Activated T-cell treated with anti-CD3 and anti-CD28 coated beads for 48 hours (primary cell): Measurements from ENCODE around the gene FAM89A.
A peak's percentile ranks its signal among the peaks of the same experiment; 100 is the strongest.

Experiments
- DNase-seq: peaks from one replicate; pipeline ENCODE4 v3.0.0-alpha.2; 2020; ENCODE audit warnings: low read depth

Gene FAM89A

DNA sequence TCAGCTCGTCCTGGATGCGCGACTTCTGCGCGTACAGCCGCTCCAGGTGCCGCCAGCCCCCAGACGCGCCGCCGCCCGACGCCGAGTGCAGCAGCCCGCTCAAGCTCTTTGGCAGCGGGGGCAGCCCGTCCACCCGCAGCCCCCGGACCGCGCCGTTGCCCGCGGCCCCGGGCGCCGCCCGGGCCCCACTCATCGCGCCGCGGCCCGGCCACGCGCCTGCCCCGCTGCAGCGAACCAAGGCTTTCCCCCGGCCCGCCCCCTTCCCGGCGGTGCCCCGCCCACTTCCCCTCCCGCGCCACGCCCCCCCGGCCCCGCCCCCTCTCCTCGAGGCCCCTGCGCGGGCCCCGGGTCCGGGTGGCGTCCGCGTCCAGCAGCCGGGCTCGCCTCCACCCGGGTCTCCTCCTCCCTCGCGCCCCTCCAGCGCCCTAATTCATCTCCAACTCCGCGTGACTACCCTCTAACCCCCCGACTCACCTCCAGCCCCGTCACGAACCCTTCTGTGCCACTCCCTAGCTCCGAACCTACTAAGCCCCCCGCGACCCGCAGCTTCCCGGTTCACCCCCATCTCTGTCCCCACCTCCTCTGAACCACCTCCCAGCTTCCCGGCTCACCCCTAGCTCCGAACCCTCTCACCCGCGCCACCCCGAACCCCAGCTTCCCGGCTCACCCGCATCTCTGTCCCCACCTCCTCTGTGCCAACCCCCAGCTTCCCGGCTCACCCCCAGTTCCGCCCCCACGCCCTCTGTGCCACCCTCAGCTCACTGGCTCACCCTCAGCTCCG, at the start of gene FAM89A:
FAM89A (minus strand) TSS at position 236 of the 781 bp plus-strand sequence; CDS start at position 193, 43 bp downstream.
- peak; percentile 63 for DNase-seq

DNA sequence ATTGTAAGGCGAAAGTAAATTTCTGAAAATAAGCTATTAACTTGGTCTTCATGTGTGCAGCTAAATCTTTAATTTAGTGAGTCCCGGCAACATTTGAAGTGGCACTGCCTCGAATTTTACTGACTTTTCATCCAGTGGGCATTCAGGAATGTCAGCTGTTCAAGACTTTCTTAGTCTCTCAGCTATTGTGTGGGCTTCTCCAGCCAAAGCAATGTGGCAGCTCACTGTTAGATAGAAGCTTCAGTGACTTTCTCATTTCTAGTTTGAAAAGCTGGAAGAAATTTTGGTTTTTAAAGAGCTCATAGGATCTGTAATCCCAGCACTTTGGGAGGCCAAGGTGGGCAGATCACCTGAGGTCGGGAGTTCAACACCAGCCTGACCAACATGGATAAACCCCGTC, 44.3 kb upstream of the FAM89A start:
- no peak for DNase-seq

DNA sequence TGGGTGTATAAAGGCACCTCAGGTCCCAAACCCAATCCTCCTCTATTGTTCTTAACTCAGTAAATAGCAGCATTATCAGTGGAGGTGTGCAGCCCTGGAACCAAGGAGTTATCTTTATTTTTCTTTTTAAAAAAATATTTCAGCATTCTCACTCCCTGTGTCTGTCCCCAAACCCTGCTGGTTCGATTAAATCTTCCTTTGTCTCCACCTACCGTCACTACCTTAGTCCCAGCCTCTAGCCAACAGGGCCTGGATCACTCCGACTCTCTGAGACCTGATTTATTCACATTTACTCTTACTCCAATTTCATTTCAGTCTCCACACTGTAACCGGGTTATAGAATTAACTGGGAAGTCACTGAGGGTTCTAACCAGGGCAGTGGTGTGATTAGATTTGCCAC, 39.1 kb upstream of the FAM89A start:
- no peak for DNase-seq

DNA sequence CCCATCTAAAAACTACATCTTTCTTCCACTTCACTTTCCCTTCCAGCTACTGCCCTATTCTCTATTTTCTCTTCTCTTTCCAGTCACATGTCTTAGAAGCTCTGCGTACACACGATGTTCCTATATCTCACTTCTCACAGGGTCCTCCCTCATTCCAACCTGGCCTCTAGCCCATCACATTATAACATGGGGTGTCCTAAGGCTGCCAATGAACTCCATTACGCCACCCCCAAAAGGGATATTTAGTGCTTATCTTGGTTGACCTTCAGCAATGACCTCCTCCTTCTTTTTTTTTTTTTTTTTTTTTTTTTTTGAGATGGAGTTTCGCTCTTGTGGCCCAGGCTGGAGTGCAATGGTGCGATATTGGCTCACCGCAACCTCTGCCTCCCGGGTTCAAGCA, 38.2 kb upstream of the FAM89A start:
- DNase-seq: no peak

DNA sequence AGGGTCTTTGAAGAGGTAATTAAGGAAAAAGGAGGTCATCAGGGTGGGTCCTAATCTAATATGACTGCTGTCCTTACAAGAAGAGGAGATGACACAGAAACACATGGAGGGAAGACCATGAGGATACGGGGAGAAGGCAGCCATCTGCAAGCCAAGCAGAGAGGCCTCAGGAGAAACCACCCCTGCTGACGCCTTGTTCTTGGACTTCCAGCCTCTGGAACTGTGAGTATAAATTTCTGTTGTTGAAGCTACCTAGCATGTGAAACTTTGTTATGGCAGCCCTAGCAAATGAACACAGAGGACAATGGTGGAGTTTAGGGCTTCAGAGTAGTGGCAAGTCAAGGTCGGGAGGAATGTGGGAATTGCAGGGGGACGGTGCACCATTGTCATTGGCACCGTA, 36.7 kb upstream of the FAM89A start:
- DNase-seq: no peak

DNA sequence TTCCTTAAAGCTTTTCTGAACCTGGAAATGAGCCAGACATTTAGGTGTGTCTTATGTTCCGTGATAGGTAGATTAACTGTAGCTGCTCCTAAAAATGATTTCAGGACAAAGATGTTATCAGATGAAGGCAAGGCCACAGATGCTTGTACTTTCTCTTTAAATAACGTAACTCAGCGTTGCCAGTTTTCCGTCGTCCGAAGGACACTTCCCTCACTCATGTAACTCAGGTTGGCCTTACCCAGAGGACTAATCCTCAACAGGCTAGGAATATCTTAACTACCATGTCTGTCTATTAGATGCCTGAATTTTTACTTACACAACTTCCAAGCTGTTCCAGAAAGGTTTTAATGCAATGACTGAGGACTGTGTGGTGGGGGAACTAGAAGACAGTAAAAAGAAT, 35.4 kb upstream of the FAM89A start:
- no peak for DNase-seq

DNA sequence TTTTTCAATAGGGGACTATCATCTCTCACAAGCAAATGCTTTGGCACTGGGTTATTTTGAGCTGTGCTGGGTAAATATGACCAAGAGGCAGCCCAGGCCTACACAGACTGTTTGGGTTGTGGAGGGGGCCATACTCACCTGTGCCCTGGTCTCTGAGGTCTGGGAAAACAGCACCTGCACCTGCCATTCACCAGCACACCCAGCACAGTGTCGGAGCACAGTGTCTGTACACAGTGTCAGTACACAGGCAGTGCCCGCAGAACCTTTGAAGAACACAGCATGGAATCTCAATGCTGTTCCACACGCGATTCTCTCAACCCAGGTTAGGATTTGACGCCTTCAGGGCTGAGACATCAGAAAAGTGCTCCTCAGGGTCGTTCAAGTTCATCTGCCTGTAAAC, 35.0 kb upstream of the FAM89A start:
- no peak for DNase-seq

DNA sequence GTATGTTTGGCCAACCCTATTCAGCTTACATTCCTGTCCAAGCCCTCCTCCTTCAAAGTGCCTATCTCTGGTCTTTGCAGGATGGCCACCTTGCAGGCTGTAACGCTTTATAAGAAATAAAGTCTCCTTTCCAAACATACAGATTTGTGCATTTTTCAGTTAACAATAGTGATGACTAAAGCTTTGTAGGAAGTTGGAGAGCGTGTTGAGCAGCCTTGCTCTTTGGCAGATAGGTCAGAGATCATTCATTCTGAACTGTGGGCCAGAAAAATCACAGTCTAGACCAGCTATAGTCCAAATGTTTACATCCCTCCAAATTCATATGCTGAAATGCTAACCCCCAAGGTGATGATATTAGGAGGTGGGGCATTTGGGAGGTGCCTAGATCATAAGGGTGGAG, 34.0 kb upstream of the FAM89A start:
- no peak for DNase-seq

DNA sequence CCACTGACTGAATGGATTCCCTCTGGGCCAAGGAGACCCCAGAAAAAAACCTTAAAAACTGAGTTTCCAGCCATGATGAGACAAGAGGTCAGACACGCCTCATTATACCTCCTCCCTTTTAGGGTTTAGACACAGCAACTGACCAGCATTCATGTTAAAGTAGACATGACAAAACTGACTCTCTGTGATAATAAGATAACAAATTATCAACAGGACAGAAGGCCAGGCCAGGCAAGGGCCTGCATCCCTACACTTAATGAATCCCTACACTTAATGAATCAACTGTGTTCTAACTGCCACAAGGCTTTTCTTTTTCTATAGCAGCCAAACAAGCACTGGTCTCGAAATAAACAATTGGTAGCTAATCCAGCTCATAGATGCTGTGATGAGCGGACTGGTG, 33.3 kb upstream of the FAM89A start:
- no peak for DNase-seq

DNA sequence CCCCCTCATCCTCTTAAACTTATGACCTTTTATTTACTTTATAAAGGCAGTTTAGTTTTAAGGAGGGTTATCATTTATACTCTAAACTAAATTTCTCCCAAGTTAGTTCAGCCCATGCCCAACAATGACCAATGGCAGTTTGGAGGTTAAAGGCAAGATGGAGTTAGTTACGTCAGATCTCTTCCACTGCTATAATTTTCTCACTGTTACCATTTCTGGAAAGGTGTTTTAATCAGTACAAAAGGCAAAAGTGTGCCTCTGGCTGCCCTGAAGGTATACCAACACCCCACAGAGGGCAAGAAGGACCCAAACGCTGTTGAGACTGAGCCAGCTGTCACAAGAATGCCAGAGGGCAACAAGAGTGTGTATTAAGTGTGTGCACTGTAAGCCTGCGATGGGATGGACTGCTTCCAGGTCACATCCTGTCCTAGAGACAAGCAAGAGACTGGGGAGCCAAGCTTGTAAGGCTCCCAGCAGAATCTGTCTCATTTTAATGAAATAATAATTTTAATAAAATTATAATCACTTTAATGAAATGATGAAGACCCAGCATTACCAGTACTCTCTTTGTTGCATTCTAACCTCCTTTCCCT, 32.5 kb upstream of the FAM89A start:
- DNase-seq: no peak

DNA sequence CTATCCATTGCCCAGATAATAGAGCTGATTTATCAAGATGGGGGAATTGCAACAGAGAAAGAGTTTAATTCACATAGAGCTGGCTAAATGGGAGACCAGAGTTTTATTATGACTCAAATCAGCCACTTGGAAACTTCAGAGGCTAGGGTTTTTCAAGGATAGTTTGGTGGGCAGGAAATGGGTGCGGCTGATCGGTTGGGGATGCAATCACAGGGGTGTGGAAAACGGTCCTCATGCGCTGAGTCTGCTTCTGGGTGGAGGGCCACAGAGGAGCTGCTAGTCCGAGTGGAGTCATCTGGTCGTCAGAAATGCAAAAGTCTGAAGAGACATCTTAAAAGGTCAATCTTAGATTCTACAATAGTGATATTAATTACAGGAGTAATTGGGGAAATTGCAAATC, 32.0 kb upstream of the FAM89A start:
- no peak for DNase-seq

DNA sequence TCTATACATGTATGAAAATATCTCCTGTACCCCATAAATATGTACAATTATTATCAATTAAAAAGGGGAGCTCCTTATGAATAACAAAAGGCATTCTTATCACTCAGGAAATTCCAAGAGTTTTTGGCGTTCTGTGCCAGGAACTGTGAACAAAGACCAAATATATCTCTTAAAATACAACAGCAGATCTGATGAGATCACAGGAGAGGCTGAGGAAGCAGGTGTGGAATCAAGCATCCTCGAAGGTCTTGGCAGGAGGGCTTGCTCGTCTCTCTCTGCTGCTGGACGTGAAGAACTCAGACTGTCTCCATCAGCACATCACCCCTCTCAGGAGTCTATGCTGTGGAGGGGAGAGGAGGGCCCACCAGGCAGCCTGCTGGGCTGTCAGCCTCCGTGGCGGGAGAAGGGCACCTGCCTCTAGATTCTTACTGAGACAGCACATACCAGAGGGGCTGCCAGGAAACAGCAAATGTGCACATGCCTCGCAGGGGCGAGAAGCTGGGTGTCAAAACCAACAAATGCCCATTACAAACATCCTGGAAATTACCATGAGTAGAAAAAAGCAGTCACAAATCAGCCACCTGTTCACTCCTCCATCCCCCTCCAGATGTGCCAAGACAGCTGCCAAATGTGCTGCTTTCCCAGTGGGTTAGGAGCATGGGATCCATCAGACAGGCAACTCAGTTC, 30.8 kb upstream of the FAM89A start:
- no peak for DNase-seq

DNA sequence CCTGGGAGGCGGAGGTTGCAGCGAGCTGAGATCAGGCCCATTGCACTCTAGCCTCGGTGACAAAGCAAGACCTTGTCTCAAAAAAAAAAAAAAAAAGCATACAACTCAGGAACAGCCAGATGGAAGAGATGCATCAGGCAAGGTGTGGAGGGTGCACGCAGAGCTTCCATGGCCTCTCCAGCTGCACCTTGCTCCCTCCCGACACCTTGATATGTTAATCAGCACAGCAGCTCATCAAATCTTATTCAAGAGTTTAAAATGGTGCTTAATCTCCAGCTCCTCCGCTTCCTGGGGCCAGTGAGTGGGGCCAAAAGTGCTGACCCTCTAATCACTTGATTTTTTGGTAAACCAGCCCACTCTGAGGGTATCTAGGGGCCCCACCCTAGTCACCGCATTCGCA, 29.3 kb upstream of the FAM89A start:
- no peak for DNase-seq

DNA sequence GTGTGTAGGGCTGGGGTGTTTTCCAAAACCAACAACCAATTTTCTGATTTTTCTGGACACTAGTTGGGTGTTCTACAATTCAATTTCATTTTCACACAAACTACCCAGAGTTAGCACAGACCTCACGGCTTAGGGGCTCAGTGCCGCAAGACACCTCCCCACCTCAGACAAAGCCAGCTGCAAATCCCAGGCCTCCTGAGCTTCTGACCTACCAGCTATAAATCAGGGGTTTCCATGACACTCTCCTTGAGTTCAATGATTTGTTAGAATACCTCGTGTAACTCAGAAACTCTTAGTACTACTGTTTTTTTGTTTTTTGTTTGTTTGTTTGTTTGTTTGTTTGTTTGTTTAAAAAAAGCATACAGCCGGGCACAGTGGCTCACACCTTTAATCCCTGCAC, 28.7 kb upstream of the FAM89A start:
- no peak for DNase-seq

DNA sequence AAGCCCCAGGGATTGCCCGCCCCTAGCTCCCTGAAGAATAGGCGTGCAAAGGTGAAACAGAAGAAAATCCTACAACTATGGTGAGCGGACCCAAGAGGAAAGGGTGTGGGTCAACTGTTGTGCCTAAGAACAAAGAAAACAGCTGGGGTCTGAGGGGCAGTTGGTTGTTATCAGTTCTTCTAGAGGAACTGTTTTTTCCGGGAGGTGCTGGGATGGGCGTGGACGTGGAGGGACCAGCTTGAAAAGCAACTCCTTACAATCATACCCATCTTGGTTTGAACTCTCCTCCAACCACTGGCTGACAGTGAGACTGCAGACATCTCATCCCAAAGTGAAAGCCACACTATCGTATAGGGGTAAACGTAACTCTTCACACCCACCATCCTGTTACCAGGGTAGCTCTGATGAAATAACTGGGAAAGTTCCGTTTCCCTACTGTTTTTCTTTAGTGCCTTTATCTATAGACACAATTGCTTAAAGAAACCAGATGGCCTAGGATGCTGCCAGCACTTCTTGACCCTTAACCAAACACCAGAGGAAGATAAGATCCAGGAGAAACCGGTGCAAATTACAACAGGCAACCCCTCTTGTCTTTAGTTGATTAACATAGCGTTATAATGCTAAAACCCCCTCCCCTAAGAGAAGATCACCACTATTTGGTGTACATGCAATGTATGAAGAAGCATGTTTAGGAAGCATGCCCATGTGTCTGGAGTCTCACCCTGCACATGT, 25.6 kb upstream of the FAM89A start:
- DNase-seq: no peak

DNA sequence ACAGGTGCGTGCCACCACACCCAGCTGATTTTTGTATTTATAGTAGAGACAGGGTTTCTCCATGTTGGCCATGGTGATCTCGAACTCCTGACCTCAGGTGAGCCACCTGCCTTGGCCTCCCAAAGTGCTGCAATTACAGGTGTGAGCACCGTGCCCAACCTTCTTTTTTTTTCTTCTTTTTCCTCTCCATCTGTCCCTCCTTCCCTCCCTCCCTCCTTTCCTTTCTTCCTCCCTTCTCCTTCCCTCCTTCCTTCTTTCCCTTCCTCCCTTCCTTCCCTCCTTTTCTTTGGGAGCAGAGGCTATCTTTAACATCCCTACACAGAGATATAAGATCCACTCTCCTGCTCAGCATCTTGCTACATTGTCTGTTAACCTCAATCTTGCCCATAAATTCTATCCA, 24.4 kb upstream of the FAM89A start:
- no peak for DNase-seq

DNA sequence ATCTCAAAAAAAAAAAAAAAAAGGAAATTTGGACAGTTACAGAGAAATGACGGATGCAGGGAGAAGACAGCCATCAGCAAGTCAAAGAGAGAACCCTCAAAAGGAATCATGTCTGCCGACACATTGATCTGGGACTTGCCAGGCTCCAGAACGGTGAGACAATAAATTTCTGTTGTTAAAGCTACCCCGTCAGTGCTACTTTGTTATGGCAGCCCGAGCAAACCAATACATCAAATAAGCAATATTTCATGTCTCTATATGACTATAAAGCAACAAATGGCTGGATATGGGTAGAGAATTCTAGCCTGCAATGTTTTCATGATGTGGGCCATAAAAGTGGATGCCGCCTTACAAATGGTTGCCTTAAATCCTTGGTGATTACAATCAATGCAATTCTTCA, 23.3 kb upstream of the FAM89A start:
- no peak for DNase-seq

DNA sequence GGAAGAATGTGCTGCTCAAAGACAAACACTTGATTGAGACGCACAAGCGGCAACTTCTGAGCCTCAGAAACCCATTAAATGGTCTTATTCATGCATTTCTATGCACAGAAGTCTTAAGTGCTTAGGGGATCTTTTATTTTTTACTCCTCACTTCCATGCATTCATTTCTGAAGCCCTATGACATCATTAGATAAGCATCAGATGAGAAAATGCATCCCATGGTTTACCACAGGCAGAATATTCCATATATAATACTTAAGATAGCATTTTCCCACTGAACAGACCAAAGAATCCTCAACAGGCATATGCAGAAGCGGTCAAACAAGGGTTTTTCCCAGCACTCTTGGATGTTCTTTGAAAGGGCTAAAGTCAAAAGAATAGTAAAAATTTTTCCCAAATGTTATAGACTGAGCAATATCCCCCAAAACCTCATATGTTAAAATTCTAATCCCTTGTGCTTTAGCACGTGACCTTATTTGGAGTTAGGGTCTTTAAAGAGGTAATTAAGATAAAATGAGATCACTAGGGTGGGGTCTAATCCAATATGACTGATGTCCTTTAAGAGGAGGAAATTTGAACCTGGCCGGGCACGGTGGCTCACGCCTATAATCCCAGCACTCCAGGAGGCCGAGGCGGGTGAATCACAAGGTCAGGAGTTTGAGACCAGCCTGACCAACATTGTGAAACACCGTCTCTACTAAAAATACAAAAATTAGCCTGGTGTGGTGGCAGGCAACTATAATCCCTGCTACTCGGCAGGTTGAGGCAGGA, 22.6 kb upstream of the FAM89A start:
- no peak for DNase-seq

DNA sequence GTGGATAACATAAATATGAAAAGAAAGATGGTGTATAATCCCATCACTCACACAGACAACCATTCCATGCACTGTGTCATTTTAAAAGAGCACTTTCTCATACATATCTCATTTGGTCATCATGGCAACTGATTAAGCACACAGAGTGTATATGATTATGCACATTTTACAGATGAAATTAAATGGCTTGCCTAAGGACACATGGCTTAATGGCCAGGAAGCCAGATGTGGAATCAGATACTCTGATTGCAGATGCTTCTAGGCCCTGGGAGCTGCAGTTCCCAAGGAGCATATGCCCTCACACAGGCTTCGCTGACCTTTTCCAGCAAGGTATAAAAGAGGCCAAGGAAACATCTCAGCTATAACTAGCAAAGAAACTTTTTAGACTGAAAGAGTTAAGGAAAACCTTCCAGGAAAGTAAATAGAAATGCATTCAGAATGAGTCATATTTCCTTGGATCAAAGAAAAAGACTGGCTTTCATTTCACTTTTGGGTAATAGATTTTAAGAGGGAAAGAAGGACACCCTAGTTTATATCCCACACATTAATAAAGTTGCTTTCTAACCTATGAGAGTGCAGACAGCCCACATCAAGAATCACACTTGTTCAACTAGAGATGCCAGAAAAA, 19.6 kb upstream of the FAM89A start:
- no peak for DNase-seq

DNA sequence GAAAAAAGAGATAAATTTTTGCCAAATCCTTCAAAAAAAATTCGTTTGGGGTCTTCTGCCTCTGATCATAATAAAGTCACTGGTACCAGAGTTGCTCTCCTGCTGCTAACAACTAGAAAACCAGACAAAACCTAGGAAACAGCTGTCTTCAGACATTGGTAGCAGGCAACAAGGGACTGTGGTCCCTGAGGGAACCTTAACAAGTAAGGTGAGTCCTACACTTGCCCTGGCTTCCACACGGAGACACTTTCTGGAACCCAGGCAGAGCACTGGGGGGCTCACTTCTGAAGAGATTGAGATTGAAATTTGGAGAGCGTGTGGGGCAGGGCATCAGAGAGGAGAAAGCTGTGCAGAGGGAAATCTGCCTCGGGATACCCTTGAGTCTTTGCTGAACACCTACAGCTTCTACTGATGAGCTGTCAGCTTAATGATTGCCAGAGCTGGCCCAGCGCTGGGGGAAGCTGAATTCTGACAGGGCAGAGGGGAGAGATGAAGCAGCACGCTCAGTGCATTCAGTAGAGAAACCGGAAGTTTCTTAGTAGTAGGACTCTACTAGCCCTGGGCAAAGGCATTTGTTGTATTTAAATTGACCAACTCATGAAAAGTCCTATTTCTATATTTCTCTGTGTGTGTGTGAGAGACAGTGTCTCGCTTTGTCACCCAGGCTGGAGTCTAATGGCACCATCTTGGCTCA, 18.5 kb upstream of the FAM89A start:
- DNase-seq: no peak

DNA sequence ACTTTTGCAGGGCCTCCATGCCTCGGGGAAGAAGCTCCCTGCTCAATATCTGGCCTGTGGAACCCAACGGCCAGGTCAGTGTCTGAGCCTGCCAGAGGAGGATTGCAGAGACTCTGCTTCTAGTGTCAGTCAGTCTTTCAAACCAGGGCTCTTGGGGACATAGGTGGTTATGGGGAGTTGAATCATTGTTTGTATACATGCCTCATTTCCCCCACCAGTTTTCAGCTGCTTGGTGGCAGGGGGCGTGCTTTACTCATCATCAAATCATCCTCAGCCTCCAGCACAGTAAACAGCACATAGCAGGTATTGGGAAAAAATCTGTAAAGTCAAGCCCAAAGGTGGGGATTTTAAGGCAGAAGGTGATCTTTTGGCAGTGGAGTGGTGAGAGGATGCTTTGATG, 17.4 kb upstream of the FAM89A start:
- DNase-seq: no peak
